NCI-H146 treated with DMSO at 0.1 percent for 48 hours (cell line): ENCODE results near the gene C5orf24.
A peak's percentile ranks its signal among the peaks of the same experiment; 100 is the strongest.

Source experiments
- DNase-seq: peaks from one replicate; lab custom pipeline; 2025; ENCODE audit not compliant: unreplicated experiment; lab: John Stamatoyannopoulos, UW

Gene C5orf24

GRCh38 chr5:134905246-134905996 is 59.7 kb downstream of the C5orf24 start:
- peak; percentile 21 for DNase-seq

GRCh38 chr5:134906811-134907210 is 61.0 kb downstream of the C5orf24 start:
- DNase-seq: no peak
